Femur (tissue), 1 donor: ENCODE data around the gene ELP2.
"Not testable (repeated sequence)": the region's sequence is repeated elsewhere in the genome, so short reads cannot be mapped to it uniquely, and the experiment has no call there.

ENCODE experiments used
- DNase-seq: peaks from one replicate; pipeline ENCODE4 v3.0.0-alpha.2; 2017

The ELP2 gene, protein sequence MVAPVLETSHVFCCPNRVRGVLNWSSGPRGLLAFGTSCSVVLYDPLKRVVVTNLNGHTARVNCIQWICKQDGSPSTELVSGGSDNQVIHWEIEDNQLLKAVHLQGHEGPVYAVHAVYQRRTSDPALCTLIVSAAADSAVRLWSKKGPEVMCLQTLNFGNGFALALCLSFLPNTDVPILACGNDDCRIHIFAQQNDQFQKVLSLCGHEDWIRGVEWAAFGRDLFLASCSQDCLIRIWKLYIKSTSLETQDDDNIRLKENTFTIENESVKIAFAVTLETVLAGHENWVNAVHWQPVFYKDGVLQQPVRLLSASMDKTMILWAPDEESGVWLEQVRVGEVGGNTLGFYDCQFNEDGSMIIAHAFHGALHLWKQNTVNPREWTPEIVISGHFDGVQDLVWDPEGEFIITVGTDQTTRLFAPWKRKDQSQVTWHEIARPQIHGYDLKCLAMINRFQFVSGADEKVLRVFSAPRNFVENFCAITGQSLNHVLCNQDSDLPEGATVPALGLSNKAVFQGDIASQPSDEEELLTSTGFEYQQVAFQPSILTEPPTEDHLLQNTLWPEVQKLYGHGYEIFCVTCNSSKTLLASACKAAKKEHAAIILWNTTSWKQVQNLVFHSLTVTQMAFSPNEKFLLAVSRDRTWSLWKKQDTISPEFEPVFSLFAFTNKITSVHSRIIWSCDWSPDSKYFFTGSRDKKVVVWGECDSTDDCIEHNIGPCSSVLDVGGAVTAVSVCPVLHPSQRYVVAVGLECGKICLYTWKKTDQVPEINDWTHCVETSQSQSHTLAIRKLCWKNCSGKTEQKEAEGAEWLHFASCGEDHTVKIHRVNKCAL

GRCh38 chr18:36129300-36130038, at the start of gene ELP2, which contains the start of gene SLC39A6:
Gene ELP2, plus strand, starts transcription at chr18:36129899. Its CDS starts 35 bp downstream, at chr18:36129934.
Gene SLC39A6, minus strand, starts transcription at chr18:36129340. Its CDS starts 2,333 bp downstream, at chr18:36127007.
- DNase-seq = peak; percentile 97

GRCh38 chr18:36081118-36081517, 48.6 kb upstream of the ELP2 start:
- DNase-seq = not testable (repeated sequence)

DNA sequence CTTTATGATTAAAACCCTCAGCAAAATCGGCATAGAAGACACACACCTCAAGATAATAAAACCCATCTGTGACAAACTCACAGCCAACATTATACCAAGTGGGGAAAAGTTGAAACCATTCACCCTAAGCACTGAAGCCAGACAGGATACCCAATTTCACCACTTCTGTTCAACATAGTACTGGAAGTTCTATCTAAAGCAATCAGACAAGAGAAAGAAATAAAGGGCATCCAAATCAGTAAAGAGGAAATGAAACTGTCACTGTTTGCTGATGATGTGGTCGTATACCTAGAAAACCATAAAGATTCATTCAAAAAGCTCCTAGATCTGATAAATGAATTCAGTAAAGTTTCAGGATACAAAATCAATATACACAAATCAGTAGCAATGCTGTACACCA, 46.0 kb upstream of the ELP2 start:
- DNase-seq = no peak

DNA sequence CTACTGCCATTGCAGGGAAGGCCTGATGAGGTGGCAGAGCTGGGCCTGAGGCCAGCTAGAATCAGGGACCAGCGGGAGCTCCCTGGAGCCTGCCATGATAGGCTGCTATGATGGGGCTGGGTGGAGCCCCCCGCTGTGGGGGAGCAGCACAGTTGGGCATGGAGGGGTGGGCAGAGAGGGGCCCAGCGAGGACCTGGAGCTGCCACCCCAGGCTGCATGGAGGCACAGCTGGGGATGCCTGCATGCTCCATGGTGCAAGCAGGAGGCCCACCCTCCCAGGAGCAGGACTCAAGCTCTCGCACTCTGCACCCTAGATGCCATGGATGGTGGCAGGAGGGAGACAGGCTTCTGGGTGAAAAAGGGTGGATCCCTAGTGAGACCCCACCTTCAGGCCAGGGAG, 44.5 kb upstream of the ELP2 start:
- no peak for DNase-seq

DNA sequence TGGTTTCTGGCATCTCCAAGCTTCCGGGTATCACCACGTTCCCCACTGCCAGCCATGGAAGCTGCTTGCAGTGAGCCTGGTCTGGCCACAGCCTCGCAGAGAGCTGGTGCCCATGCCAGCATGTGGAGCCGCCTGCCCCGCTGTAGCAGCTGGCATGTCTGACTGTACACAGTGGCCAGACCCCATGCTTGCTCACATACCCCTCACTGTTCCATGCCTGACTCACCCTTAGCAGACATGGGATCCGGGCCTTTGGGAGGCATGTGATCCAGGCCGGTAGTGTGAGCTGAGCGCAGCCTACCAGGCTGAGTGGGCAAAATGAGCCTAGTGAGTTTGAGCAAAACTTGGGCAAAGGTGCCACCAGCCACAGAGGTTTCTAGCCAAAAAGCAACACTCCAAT, 43.5 kb upstream of the ELP2 start:
- no peak for DNase-seq

DNA sequence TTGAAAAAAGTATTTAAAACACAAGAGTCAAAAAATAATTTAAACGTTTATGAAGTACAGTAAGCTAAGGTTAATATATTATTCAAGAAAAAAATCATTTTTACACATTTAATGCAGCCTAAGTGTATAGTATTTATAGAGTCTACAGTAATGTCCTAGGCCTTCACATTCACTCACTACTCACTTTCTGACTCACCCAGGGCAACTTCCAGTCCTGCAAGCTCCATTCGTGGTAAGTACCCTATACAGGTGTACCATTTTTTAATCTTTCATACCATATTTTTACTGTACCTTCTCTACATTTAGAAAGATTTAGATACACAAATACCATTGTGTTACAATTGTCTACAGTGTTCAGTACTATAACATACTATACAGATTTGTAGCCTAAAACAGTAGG, 41.4 kb upstream of the ELP2 start:
- no peak for DNase-seq

DNA sequence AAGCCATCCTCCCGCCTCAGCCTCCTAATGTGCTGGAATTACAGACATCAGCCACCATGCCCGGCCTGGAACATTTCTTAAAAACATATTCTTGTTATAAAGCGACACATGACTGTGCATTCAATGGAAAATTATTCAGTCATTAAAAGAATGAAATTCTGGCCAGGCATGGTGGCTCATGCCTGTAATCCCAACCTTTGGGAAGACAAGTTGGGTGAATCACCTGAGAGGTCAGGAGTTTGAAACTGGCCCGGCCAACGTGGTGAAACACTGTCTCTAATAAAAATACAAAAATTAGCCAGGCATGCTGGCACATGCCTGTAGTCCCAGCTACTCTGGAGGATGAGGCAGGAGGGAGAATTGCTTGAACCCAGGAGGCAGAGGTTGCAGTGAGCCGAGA, 40.7 kb upstream of the ELP2 start:
- DNase-seq = no peak

- DNase-seq = not testable (repeated sequence)
Measured at GRCh38 chr18:36092116-36092515, 37.6 kb upstream of the ELP2 start.

DNA sequence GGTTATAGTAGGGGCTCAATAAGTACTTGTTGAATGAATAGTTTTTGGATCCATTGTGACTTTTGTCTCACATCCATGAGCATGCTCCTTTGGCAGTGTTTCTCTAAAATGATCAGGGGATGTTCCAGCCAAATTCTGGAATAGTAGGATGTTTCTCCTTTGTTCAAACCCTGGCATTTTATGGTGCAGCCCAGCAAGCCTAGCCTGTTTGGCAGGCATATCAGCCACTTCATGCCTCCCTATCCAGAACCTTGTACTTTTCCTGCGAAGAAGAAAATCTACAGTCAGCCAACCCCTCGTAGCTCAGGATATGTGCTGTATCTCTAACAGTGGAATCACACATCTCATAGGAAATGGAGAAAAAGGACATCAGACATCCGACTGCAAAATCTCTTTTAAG, 35.3 kb upstream of the ELP2 start:
- DNase-seq = no peak

- no peak for DNase-seq
Measured at GRCh38 chr18:36095936-36096519, 33.7 kb upstream of the ELP2 start.

GRCh38 chr18:36096955-36097354, 32.7 kb upstream of the ELP2 start:
- no peak for DNase-seq

GRCh38 chr18:36099311-36099710, 30.4 kb upstream of the ELP2 start:
- DNase-seq = no peak

- no peak for DNase-seq
Measured at GRCh38 chr18:36101943-36102342, 27.8 kb upstream of the ELP2 start.

GRCh38 chr18:36104749-36105148, 24.9 kb upstream of the ELP2 start:
- DNase-seq = no peak

DNA sequence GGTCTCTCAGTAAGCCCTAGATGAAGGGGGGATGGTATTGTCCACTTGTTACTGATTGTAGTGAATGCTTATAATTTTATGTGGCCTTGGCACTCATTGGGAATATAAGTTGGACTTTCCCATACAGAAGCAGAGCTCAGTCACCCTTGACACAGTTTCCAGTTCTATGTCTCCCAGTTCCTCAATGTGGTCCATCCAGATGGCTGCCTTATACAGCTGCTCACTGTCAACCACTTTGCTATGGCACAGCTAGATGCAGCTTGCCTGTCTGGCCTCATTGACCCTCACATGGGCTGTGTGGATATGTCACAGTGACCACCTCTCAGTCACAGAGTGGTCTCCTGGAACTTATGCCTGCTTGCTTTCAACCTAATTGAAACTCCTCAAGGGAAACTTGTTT, 22.2 kb upstream of the ELP2 start:
- DNase-seq = no peak

- DNase-seq = no peak
Measured at GRCh38 chr18:36108196-36108595, 21.5 kb upstream of the ELP2 start.

DNA sequence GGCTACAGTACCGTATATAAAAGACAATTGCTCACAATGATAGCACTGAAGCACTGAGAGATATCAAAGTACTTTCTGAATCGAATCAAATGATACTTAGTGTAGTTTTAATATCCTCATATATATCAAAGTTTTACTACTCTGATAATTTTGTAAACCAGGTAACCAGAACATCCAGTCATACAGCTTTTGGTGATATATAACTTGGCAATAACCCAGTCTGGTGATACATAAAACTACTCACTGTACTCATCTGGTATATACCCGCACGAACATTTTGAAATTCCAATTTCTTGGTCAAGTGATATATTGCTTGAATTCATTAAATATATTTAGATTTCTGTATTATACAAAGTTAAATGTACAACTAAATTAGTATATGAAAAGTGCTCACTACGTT, 21.1 kb upstream of the ELP2 start:
- no peak for DNase-seq

DNA sequence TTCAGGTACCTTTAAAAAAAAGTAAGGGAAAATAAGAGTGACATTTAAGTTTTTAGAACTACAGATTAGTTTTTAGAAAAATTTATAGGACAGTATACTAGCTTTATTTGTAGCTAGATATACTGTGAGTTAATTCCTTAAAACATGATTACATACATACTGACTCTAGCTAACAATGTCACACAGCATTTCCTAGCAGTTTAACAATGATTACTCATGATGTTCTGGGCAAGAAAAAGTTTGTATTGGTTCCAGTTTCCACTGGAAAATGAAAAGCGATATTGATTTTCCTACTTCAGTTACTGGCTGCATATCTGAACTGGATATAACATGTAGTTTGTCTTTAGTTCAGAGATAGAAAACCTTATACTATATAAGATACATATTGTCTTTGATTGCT, 20.0 kb upstream of the ELP2 start:
- no peak for DNase-seq

GRCh38 chr18:36112302-36112701, 17.4 kb upstream of the ELP2 start:
- no peak for DNase-seq

DNA sequence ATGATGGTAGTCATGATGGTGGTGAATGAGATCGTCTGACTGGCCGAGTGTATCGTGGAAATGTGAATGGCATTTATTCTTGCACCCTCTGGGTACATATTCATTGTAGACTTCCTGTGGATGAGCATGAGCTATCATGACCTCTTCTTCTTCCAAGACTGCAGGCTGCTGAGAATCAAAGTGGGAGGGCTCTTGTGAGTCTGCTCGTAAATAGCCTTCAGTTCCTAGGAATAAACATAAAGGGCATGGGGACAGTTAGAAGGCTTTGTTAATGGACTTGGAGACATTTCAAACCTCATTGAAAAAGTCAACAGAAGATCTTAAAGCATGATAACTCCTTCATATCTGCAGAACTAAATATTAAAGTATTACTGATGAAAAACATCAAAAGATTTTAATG, 15.4 kb upstream of the ELP2 start:
- DNase-seq = no peak

DNA sequence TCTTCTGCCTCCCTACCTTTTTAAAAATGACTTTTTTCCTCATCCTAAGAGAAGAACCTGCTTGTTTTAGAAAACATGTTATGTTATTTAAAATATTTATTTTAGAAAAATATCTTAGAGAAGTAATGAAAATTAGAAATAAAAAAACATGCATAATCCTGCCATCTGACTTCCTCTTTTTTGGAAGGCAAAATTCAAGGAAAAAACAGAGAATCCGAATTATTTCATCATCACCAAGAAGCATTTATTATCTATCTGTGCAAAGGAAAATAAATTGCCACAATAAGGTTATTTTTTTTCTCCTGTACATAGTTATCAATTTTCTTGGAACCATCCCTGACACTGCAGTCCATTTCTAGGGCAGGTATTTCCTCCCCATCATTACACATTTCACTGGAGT, 15.0 kb upstream of the ELP2 start:
- DNase-seq = no peak

GRCh38 chr18:36116771-36117170, 12.9 kb upstream of the ELP2 start:
- DNase-seq = not testable (repeated sequence)

DNA sequence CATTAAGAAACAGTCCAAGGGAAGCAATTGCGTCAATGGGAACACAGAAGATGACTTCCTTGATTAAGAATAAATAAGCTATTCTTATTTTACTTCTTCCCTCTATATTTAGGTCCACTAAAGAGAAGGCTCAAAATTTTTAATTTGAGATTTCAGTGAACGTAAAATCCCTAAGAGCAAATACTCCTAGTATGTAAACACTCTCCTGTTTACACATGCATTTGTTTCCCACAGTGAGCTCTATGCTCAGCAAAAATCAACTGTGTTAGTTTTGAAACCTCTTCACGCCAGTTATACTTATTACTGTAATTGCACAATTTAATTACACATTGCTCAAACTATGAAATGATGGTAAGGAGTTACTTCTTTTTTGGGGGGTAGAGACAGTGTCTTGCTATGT, 9.4 kb upstream of the ELP2 start:
- no peak for DNase-seq
